SU-DHL-6 (cell line): ENCODE data around the gene OSGIN1.

Source experiments
- H2AFZ ChIP-seq: fragments of 200-600 bp; sonication (generic); 2 replicates; pipeline ENCODE4 v1.6.1; 2014; ENCODE audit warnings: low read depth, mild to moderate bottlenecking, moderate library complexity, mixed read lengths, antibody characterized with exemption, low read length; ENCODE audit not compliant: severe bottlenecking
- H3F3A ChIP-seq: fragments of 200-600 bp; shearing (Covaris generic); 2 replicates; pipeline ENCODE4 v1.6.0; 2016; ENCODE audit warnings: antibody characterized with exemption, mild to moderate bottlenecking; ENCODE audit not compliant: insufficient read depth
- H3K27ac ChIP-seq: fragments of 200-600 bp; sonication (generic); 2 replicates; pipeline ENCODE4 v1.5.1; 2016; ENCODE audit warnings: low read depth, mild to moderate bottlenecking, low read length, moderate library complexity, mixed read lengths
- H3K27me3 ChIP-seq: fragments of 200-600 bp; sonication (generic), shearing (Covaris generic); 2 replicates; pipeline ENCODE4 v1.6.0; 2014; ENCODE audit warnings: mild to moderate bottlenecking, low read length
- H3K36me3 ChIP-seq: fragments of 200-600 bp; sonication (generic); 2 replicates; pipeline ENCODE4 v1.6.1; 2014; ENCODE audit warnings: mild to moderate bottlenecking, low read length, mixed read lengths
- H3K4me2 ChIP-seq: fragments of 300-600, 200-600 bp; shearing (Covaris generic), sonication (generic); 2 replicates; pipeline ENCODE4 v1.6.0; 2014; ENCODE audit warnings: low read length, low read depth, mild to moderate bottlenecking; ENCODE audit not compliant: poor library complexity, severe bottlenecking
- H3K4me3 ChIP-seq: fragments of 200-600 bp; sonication (generic); 2 replicates; pipeline ENCODE4 v1.5.1; 2014; ENCODE audit warnings: antibody characterized with exemption, low read length, mild to moderate bottlenecking, mixed read lengths; ENCODE audit not compliant: insufficient read depth, poor library complexity, severe bottlenecking
- H3K79me2 ChIP-seq: fragments of 200-600 bp; sonication (generic); 2 replicates; pipeline ENCODE4 v1.6.1; 2014; ENCODE audit warnings: mild to moderate bottlenecking, low read length, moderate library complexity; ENCODE audit not compliant: insufficient read depth
- H3K9ac ChIP-seq: fragments of 200-600 bp; sonication (generic); 2 replicates; pipeline ENCODE4 v1.7.0; 2014; ENCODE audit warnings: mild to moderate bottlenecking, low read length
- H3K9me2 ChIP-seq: fragments of 200-600 bp; sonication (generic); replicated peaks from 2 replicates; pipeline ENCODE4 v1.6.1; 2014; ENCODE audit warnings: low read length; ENCODE audit not compliant: insufficient read depth
- H3K9me3 ChIP-seq: fragments of 200-600 bp; sonication (generic); 2 replicates; pipeline ENCODE4 v1.6.1; 2014; ENCODE audit warnings: low read length, mixed read lengths; ENCODE audit not compliant: insufficient read depth
- H4K20me1 ChIP-seq: fragments of 200-600 bp; sonication (generic); 2 replicates; pipeline ENCODE4 v1.6.1; 2014; ENCODE audit warnings: low read depth, mild to moderate bottlenecking, antibody characterized with exemption, low read length, moderate library complexity, mixed read lengths
- EZH2phosphoT487 ChIP-seq: fragments of 200-600 bp; sonication (generic), shearing (Covaris generic); conservative IDR thresholded peaks from 2 replicates; pipeline ENCODE4 v1.6.1; 2018; ENCODE audit warnings: mild to moderate bottlenecking, antibody characterized with exemption, low read length, moderate library complexity, mixed read lengths
- TF ChIP-seq, protein P1 (sequence below): fragments of 200-600 bp; sonication (generic); IDR thresholded peaks from one replicate; pipeline ENCODE4 v1.5.1; 2017; ENCODE audit warnings: antibody characterized with exemption, mild to moderate bottlenecking, low read length, moderate library complexity; ENCODE audit not compliant: insufficient read depth, poor library complexity, severe bottlenecking

The OSGIN1 gene

GRCh38 chr16:83956336-83957289 lies 3.6 kb downstream of the OSGIN1 start:
- no peaks in the 10 kb centered on the region for H3K36me3 ChIP-seq
- no peaks in the 10 kb centered on the region for H3K27me3 ChIP-seq
- no peak for TF ChIP-seq EZH2phosphoT487
- TF ChIP-seq, protein P1, sequence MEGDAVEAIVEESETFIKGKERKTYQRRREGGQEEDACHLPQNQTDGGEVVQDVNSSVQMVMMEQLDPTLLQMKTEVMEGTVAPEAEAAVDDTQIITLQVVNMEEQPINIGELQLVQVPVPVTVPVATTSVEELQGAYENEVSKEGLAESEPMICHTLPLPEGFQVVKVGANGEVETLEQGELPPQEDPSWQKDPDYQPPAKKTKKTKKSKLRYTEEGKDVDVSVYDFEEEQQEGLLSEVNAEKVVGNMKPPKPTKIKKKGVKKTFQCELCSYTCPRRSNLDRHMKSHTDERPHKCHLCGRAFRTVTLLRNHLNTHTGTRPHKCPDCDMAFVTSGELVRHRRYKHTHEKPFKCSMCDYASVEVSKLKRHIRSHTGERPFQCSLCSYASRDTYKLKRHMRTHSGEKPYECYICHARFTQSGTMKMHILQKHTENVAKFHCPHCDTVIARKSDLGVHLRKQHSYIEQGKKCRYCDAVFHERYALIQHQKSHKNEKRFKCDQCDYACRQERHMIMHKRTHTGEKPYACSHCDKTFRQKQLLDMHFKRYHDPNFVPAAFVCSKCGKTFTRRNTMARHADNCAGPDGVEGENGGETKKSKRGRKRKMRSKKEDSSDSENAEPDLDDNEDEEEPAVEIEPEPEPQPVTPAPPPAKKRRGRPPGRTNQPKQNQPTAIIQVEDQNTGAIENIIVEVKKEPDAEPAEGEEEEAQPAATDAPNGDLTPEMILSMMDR, result peak; percentile 71
- no peak overlapping the region for H2AFZ ChIP-seq
- H3K4me2 ChIP-seq, result no peak overlapping the region
- no peaks in the 10 kb centered on the region for H3K79me2 ChIP-seq
- H3K27ac ChIP-seq, result no peak overlapping the region
- H3F3A ChIP-seq, result no peaks in the 10 kb centered on the region
- no peaks in the 10 kb centered on the region for H3K9me2 ChIP-seq
- no peaks in the 10 kb centered on the region for H4K20me1 ChIP-seq
- no peaks in the 10 kb centered on the region for H3K9me3 ChIP-seq
- no peak overlapping the region for H3K9ac ChIP-seq
- H3K4me3 ChIP-seq, result no peak overlapping the region

DNA sequence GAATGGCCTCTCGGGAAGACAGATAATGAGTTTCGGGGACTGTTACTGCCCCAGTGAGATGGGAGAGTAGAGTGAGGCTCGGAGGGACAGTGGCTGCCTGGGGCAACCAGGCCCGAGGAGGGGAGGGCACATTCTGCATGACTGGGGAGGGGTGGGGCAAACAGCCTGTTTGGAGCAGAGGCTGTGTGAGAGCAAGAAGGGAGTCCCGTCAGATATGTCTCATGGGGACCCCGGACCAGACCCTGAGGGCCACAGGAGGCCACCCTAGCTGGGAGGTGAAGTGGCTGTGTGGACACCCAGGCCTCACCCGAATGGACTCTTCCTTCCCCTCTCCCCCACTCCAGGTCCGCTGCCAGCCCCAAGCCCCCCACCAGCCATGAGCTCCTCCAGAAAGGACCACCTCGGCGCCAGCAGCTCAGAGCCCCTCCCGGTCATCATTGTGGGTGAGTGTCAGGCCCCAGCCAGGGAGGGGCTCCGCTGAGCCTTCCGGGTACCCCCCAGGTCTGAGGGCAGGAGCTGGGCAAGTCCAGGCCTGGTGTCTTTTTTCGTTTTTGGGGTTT lies 4.3 kb downstream of the OSGIN1 start:
- H3K4me3 ChIP-seq, result no peak overlapping the region
- H4K20me1 ChIP-seq, result no peaks in the 10 kb centered on the region
- TF ChIP-seq, protein P1, result no peak
- TF ChIP-seq EZH2phosphoT487, result no peak
- no peaks in the 10 kb centered on the region for H3K27me3 ChIP-seq
- H3K4me2 ChIP-seq, result no peak overlapping the region
- no peaks in the 10 kb centered on the region for H3K9me3 ChIP-seq
- no peaks in the 10 kb centered on the region for H3F3A ChIP-seq
- H3K36me3 ChIP-seq, result no peaks in the 10 kb centered on the region
- no peak overlapping the region for H2AFZ ChIP-seq
- H3K27ac ChIP-seq, result no peak overlapping the region
- H3K79me2 ChIP-seq, result no peaks in the 10 kb centered on the region
- H3K9ac ChIP-seq, result no peak overlapping the region
- no peaks in the 10 kb centered on the region for H3K9me2 ChIP-seq

GRCh38 chr16:83958137-83958845 lies 5.3 kb downstream of the OSGIN1 start:
- TF ChIP-seq EZH2phosphoT487, result no peak
- TF ChIP-seq, protein P1, result no peak
- Histone ChIP-seq H3K27me3 (no peaks in the 10 kb centered on the region), H3K4me2 (no peak overlapping the region)

More at GRCh38 chr16:83958137-83958845, 5.3 kb downstream of the OSGIN1 start:
- no peak overlapping the region for H2AFZ ChIP-seq
- H3K9ac ChIP-seq, result no peak overlapping the region
- H3K4me3 ChIP-seq, result no peak overlapping the region
- H3K9me3 ChIP-seq, result no peaks in the 10 kb centered on the region
- no peaks in the 10 kb centered on the region for H3K9me2 ChIP-seq
- H3K36me3 ChIP-seq, result no peaks in the 10 kb centered on the region
- no peaks in the 10 kb centered on the region for H3K79me2 ChIP-seq
- no peaks in the 10 kb centered on the region for H4K20me1 ChIP-seq
- H3K27ac ChIP-seq, result no peak overlapping the region
- no peaks in the 10 kb centered on the region for H3F3A ChIP-seq
